NCI-H510A (cell line): ENCODE data around the gene RPTOR.
"Not testable (repeated sequence)": the region's sequence is repeated elsewhere in the genome, so short reads cannot be mapped to it uniquely, and the experiment has no call there.

Source experiments
- DNase-seq: peaks from one replicate; lab custom pipeline; 2025; lab: John Stamatoyannopoulos, UW

The RPTOR gene

GRCh38 chr17:80516171-80516932 is 28.3 kb upstream of the RPTOR start:
- DNase-seq: no peak

DNA sequence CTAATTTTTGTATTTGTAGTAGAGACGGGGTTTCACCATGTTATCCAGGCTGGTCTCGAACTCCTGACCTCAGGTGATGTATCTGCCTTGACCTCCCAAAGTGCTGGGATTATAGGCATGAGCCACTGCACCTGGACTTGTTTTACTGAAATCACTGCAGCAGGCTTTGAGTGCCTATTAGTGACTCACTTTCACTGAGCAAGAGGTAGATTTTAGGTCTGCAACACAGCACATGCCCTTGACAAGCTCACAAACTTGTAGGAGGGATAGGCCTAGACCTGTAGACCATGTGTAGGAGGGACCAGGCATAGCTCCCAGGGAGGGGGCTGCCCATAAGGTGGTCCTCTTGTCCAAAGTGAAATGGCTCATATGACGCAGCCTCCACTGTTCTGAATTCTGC is 27.0 kb upstream of the RPTOR start:
- DNase-seq: no peak

- DNase-seq: no peak
Observed at GRCh38 chr17:80518392-80518791, 26.2 kb upstream of the RPTOR start.

DNA sequence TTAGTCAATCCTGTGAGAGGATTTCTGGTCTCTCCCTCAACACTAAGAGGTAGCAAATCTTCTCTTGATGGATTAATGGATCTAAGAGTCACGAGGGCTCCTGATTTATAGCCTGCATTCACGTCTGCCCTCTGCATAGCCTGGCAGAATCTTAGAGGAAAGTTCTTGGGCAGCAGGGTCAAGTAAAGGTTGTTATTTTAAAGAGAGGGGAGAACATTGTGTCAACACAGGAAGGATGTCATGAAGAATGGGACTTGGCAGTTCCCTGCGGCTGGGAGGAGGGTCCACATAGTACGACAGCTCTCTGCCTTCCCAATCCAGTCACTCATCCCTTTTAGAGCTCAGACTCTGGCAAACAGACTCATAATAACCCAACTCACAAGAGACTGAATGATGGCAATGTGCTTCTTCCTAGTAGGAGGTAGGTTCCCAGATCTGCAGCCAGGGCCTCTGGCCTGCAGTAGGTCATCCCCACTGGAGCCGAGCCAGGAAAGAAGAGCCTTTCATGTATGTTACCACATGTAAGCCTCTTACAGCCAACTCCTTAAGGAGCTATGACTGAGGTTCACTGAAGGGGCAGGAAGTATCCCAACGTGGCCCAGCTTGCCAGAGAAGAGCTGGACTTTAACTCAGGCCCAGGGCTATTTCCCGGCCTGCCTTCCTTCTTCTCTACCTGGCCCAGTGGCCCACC is 25.4 kb upstream of the RPTOR start:
- no peak for DNase-seq

GRCh38 chr17:80520810-80521455 is 23.7 kb upstream of the RPTOR start:
- no peak for DNase-seq

DNA sequence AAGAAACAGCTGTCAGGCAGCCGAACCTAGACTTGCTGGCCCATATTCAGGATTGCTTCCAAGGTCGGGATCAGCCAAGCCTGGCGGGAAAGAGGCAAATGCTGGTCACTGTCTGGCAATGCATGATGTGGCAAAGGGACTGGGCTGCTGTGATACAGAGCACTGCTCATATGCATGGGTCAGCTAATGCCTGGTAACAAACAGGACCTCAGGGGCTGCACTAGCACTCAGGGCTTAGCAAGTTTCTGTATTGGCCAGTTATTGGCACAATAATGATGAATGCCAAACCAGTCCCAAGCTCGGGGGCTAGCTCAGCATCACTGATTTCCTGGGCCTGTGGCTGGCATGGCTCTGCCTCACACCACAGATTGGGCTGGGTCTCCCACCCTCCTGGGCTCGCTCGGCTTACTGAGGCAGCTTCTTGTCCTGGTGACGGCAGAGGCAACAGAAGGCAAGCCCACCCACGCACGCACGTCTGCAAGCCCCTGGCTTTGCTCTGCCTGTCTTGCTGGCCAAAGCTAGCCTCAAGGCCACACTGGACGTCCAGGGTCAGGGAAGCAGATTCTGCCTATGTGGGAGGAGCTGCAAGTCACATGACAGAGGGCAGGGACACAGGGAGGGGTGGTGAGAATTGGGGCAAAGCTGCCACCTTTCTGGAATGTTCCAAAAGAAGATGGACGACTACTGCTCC is 21.4 kb upstream of the RPTOR start:
- DNase-seq: no peak

DNA sequence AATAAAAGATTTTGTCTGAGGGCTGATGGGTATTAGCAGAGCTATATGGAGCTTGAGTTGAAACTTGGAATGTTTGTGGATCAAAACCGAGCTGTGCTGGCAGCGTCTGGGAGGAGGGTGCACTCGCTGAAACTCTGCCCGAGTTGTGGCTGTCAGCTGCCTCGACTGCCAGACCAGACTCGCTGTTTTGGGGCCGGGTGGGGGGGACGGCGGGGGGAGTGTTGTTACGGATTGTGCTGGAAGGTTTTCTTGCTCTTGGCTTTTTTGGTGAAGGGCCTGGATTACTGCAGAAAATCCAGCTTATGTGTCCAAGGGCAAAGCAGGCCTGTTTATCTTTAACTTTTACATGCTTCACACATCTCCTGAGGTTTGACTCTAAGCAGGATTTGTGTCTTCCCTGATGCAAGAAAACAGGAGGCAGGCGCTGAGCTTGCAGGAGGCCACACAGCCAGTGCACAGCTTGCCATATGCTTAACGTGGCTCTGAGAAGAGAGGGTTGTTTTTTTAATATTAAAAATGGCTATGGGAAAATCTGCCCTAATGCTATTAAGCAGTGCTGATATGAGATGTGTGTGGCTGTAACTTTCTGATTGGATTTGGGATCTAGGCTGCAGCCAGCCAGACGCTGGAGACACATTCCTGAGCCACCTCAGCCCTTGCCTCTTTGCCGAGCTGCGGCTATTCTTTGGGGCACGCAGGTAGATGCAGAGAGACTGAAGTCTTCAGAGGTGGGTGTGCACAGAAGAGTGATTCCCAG is 20.5 kb upstream of the RPTOR start:
- no peak for DNase-seq

GRCh38 chr17:80526116-80526910 is 18.3 kb upstream of the RPTOR start:
- DNase-seq: peak; percentile 79

DNA sequence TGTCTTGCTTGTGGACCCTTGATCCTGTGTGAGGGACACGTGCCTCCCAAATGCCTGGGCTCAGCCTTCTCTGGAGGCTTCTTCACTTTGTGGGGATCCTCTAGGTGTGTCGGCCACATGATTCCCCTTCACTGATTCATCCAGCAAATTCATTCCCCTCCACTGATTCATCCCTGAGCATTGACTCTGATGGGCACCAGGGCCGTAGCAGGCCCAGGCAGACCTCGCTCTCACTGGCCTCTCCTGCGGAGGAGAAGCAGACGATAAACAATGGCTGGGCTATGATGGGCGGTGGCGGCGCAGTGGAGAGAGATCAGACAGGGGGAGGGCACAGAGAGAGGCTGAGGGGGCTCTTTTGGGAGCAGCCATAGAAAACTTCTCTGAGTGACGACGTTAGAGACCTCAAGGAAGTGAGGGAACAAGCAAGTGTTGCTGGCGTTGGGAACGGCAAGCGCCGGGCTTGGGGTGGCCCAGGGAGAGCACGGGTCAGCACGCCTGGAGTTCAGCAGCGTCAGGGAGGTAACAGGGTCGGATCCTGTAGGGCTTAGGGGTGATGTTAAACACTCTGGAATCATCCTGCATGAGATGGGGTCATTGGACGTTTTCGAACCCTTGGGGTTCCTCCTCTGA is 17.5 kb upstream of the RPTOR start:
- no peak for DNase-seq

- DNase-seq: no peak
Observed at GRCh38 chr17:80528536-80528935, 16.1 kb upstream of the RPTOR start.

DNA sequence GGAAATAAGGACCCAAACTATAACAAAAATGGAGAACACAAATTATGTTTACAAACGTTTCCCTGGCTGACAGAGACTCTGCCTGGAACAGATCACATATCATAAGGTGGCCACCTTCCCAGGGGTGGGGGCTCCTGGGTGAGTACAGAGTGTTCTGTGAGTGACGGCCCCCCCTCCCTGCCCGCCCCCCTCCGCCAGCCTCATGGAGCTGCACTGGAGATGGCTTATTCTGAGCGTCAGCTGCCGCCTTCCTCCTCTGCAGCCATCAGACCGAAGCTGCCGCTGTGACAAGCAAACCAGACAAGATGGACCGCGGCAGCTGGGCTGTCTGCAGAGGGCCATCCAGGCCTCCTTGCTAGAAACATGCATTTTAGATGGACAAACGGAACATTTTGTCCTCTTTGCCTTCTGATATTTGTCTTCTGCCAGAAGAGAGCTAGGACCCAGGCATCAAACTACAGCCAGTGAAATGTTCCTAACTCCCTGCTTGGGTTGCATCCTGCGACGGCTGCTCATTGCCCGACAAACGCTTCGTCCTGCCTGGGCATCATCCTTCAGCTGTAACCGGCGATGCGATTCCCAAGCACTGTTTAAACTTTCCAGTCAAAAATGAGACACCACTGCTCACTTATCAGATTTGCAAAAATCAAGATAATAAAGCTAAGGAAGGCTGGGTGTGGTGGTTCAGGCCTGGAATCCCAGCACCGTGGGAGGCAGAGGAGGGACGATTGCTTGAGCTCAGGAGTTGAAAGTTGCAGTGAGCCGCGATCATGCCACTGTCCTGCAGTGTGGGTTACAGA is 15.3 kb upstream of the RPTOR start:
- DNase-seq: peak; percentile 29

DNA sequence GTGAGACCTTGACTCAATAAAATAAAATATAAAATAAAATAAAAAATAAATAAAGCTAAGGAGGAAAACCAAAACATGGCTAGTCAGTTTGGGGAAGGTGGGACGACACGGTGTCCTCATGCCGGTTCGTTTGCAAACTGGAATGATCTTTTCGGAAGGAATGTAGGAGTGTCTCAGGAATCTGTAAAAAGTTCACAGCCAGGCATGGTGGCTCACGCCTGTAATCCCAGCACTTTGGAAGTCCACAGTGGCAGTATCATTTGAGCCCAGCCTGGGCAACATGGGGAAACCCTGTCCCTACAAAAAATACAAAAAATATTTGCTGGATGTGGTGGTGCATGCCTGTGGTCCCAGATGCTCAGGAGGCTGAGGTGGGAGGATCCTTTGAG is 14.7 kb upstream of the RPTOR start:
- no peak for DNase-seq

DNA sequence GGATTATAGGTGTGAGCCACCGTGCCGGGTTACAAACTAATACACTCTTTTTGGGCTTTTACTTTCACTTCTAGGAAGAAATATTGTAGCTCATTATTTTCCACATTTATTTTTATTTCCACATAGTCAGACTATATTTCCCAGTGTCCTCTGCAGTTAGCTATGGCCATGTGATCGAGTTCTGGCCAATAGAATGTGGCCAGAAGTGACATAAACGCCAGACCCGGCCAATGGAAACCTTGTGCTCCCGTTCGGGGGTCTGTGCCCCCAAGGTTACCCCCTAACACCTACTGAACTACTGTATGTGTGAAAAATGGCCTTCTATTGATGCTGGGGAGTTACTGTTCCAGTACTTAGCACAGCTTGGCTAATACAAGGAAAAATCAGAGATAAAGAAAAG is 13.2 kb upstream of the RPTOR start:
- no peak for DNase-seq

- DNase-seq: not testable (repeated sequence)
Observed at GRCh38 chr17:80537386-80537785, 7.3 kb upstream of the RPTOR start.

DNA sequence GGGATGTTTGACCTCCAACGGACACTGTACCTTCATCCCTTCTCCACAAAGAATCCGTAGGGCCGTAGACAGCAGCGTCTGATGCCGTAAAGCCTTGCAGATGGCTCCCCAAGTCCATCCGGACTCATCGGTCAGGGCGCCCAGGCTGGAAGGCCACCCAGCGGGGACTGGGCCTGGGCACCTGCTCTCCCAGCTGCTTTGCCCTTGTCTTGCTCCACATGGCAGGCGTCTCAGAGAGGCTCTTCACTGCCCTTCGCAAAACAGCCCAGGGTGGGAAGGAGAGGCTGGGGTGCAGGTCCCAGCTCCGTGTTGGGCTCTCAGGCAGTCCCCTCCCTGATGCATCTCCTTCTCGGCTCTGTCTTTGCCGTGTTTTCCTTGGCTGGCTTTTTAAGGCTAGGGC is 6.2 kb upstream of the RPTOR start:
- DNase-seq: no peak

DNA sequence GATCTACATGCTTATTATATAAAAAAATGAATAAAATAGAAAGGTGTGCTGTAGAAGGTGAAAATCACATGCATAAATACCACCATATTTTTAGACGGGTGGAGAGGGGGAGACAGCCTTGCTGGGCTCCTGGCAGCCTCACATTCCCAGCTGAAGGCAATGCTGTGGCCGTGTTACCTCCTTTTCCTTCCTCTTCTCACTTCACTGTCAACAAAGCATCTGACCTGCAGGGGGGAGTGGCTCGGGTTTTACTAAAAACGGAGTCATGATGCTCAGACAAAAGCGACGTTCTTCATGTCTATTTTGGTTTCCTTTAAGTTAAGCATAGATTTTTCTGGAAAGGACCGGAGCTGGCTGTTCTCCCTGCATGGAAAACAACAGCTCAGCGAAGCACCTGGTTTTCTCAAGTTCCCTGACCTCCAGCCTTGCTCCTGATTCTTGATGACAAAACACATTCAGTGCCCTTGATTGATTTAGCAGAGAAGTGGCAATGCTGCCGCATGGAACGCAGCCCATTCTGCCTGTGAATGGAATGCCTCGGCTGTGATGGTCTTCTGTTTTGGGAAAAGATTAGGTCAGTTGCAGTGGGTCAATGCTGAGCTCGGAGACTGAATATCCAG is 5.5 kb upstream of the RPTOR start:
- no peak for DNase-seq

- no peak for DNase-seq
Observed at GRCh38 chr17:80545499-80545826, 825 bp downstream of the RPTOR start.

- DNase-seq: no peak
Observed at GRCh38 chr17:80546267-80546666, 1.6 kb downstream of the RPTOR start.

DNA sequence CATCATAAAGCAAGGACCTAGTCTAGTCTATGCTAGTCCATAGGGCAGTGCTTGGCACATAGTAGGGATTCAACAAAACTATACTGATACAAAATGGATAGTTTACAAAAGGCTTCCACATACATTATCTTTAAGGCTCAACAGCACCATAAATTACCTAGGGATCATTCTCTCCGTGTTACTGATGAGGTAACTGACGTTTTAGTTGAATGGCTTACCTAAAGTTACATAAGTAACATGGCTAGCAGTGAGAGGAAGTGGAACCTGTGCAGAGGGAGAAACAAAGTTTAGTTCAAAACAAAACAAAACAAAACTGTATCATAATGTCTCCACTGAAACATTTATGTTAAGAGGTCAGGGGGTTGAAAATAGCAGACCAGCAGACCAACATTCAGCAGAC is 7.9 kb downstream of the RPTOR start:
- DNase-seq: no peak
